Heart left ventricle (tissue), 16 donors: ENCODE results near the gene RPS15. TPM values are rescaled to one million over a fixed set of nuclear protein-coding genes. Genes with fewer than 3 reads are reported as not detected.
A peak's percentile ranks its signal among the peaks of the same experiment; 100 is the strongest.

Experiments
- ATAC-seq, 4 donors: fragments of 200-7000 bp; cut with Tn5 transposase; one replicate each; pipeline ENCODE4 v1.9.1; 2020 to 2022; ENCODE audit warnings: moderate library complexity in 4 of 4, mild to moderate bottlenecking in 3 of 4, moderate number of reproducible peaks in 1 of 4
- DNase-seq, 5 donors: peaks; one replicate each; pipeline ENCODE4 v3.0.0-alpha.2; 2020
- H3K27ac ChIP-seq, 12 donors: fragments of 200-600 bp; sonication (generic) in 4 of 12; one replicate each; pipeline versions ENCODE4 v1.5.0 to v1.8.0; 2016 to 2022; ENCODE audit warnings: mild to moderate bottlenecking in 2 of 12
- H3K27me3 ChIP-seq, 9 donors: fragments of 200-600 bp; sonication (generic) in 2 of 9; one replicate each; pipeline versions ENCODE4 v1.5.1 to v1.8.0; 2016 to 2022; ENCODE audit warnings: mild to moderate bottlenecking in 3 of 9
- H3K36me3 ChIP-seq, 9 donors: fragments of 200-600 bp; sonication (generic) in 2 of 9; one replicate each; pipeline versions ENCODE4 v1.5.0 to v1.8.0; 2018 to 2022; ENCODE audit warnings: mild to moderate bottlenecking in 2 of 9
- H3K4me1 ChIP-seq, 12 donors: fragments of 200-600 bp; sonication (generic) in 4 of 12; one replicate each; pipeline versions ENCODE4 v1.5.0 to v1.8.0; 2016 to 2022; ENCODE audit warnings: mild to moderate bottlenecking in 3 of 12
- H3K4me3 ChIP-seq, 12 donors: fragments of 200-600 bp; sonication (generic) in 4 of 12; one replicate each; pipeline versions ENCODE4 v1.5.0 to v1.8.0; 2017 to 2022; ENCODE audit warnings: mild to moderate bottlenecking in 9 of 12, moderate library complexity in 4 of 12
- H3K9me3 ChIP-seq, 12 donors: fragments of 200-600 bp; sonication (generic) in 4 of 12; one replicate each; pipeline versions ENCODE4 v1.5.0 to v1.8.0; 2016 to 2022; ENCODE audit warnings: mild to moderate bottlenecking in 1 of 12
- POLR2A ChIP-seq, 2 donors: fragments of 450-650 bp; IDR thresholded peaks; one replicate each; pipeline ENCODE4 v1.6.1; 2017; ENCODE audit warnings: antibody characterized with exemption in 2 of 2, mild to moderate bottlenecking in 2 of 2, moderate library complexity in 2 of 2
- WGBS, 4 donors: extraction: QIAGEN DNeasy Blood & Tissue Kit in 2 of 4; methylation state at CpG; one replicate each; pipeline versions ENCODE4 v1.1.5 to v1.1.7; 2013 to 2018; 5-methylcytosine and 5-hydroxymethylcytosine counted together
- intact Hi-C, 10 donors: fragments of 100-400 bp; cut with DNase I; formaldehyde crosslinking; loops; one replicate each; pipeline versions ENCODE4 v1.11.1 to v1.14.2; 2022
- polyA plus RNA-seq, 2 donors: library from polyadenylated mRNA; stranded (reverse); fragments of 200-250 nt; gene quantifications; one replicate each; pipeline ENCODE4 v1.2.3, GENCODE V29; 2013
- total RNA-seq, 9 donors: library from RNA; depleted of rRNA in 2 of 9; stranded (reverse); fragments of >200 nt in 2 of 9; fragmentation: NEBNext Ultra II Directional in 3 of 9; extraction: Animal tissue kit (Norgen Biotek cat#: 25700) in 3 of 9; gene quantifications; one replicate each; pipeline versions ENCODE4 v1.1.0 to v1.2.4, GENCODE V29; 2016 to 2023
- TF ChIP-seq, protein P1 (sequence below), 12 donors: fragments of 200-600 bp; sonication (generic) in 4 of 12; IDR thresholded peaks; one replicate each; pipeline versions ENCODE4 v1.5.0 to v1.8.0; 2018 to 2022; ENCODE audit warnings: antibody characterized with exemption in 12 of 12, mild to moderate bottlenecking in 5 of 12
- donor health status: ischemic (EF 13 %, LVEDD 7.1; RV severe dilation, severe dysfunction).
- donor health status: healthy with polysubstance abuse.
- donor health status: DM: no; HTN: yes; CAD: no.
- donor health status: DM: no; HTN: no; CAD: no.
- donor health status: ischemic (EF 25% LVEDD 6.9; RV normal size, moderate dysfunction).
- donor health status: ischemic (EF 25% LVEDD 5.7; RV mildly dilated, moderate dysfunction).
- donor health status: healthy.
- donor health status: DM: yes; HTN: yes; CAD: no.
- donor health status: ischemic (EF 35%, LVEDD 5.7; RV mildly dilated, moderate dysfunction).
- donor health status: nonischemic (EF 11% LVEDD 7.7; RV severe dilation, severe dysfunction).
- donor health status: DM: yes; HTN: yes; CAD: no.
- donor health status: PGD.
- donor health status: ischemic (EF 29% LVEDD 5.4; RV normal size, mild dysfunction).
- donor health status: nonischemic (EF 23%, LVEDD 6.1; RV moderate dilation, normal function).

Gene RPS15
- total and polyA plus RNA-seq, 11 donors, result 468 to 2,683 (median 679) TPM

DNA sequence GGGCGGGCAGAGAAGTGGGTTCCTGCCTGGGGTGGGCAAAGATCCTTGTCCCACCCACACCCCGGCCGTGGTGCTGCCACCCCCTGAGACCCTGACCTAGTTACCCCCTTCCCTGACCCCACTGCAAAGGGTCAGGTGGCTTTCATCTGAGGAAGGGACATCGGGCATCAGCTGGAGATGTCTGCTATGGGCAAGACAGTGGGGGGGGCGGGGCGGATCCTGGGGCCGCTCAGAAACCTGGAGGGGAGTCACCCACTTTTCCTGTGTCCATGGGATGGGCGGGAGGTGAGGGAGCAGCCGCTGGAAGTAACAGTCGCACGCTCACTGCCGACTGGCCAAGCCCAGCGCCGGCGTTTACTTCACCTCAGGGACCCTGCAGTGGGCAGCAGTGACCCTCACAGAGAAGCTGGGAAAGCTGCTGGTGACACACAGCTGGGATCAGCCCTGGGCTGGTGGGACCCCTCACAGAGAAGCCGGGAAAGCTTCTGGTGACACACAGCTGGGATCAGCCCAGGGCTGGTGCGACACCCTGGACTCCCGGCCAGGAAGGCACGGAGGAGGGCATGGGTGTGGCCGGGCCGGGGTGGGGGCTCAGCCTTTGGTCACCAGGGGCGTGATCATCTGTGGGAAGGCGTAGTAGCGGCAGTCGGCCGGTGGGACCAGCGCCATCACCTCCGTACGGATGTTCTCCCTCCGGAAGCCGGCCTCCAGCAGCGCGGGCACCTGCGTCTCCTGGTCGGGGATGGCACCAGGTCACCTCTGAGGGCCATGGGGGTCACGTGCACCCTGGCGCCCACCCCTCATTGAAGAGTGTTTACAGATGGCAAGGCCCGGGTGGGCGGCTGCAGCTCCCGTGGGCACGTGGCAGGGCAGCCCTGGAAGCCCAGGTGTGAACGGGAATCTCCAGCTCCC, 41.2 kb upstream of the RPS15 start:
- peak overlapping the region in 1 of 12 donors; percentile 7 for H3K4me3 ChIP-seq
- 53 to 70% (median 65%) methylated on average over 15 to 42 of the region's 42 CpGs for WGBS, 4 donors
- H3K36me3 ChIP-seq, result peaks cover 0 to 35% (median 23%) of the 10 kb centered on the region in 9 donors
- TF ChIP-seq, protein P1, sequence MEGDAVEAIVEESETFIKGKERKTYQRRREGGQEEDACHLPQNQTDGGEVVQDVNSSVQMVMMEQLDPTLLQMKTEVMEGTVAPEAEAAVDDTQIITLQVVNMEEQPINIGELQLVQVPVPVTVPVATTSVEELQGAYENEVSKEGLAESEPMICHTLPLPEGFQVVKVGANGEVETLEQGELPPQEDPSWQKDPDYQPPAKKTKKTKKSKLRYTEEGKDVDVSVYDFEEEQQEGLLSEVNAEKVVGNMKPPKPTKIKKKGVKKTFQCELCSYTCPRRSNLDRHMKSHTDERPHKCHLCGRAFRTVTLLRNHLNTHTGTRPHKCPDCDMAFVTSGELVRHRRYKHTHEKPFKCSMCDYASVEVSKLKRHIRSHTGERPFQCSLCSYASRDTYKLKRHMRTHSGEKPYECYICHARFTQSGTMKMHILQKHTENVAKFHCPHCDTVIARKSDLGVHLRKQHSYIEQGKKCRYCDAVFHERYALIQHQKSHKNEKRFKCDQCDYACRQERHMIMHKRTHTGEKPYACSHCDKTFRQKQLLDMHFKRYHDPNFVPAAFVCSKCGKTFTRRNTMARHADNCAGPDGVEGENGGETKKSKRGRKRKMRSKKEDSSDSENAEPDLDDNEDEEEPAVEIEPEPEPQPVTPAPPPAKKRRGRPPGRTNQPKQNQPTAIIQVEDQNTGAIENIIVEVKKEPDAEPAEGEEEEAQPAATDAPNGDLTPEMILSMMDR (IDR thresholded peaks at IDR 0.05), result no peak
- TF ChIP-seq POLR2A (IDR thresholded peaks at IDR 0.05), result no peak
- peaks cover 0 to 13% (median 0%) of the 10 kb centered on the region in 9 donors for H3K27me3 ChIP-seq
- intact Hi-C loops, result loop anchor here in 1 of 10 donors (10.0 kb wide), 1 partner anchor 122 kb away; the partner anchor contains the start of gene FAM174C
- peaks cover 12 to 51% (median 31%) of the 10 kb centered on the region in 12 donors for H3K4me1 ChIP-seq
- DNase-seq (no peak), ATAC-seq (no peak)
- no peaks in the 10 kb centered on the region for H3K9me3 ChIP-seq
- H3K27ac ChIP-seq, result peak overlapping the region in 2 of 12 donors; percentile 14 to 27

DNA sequence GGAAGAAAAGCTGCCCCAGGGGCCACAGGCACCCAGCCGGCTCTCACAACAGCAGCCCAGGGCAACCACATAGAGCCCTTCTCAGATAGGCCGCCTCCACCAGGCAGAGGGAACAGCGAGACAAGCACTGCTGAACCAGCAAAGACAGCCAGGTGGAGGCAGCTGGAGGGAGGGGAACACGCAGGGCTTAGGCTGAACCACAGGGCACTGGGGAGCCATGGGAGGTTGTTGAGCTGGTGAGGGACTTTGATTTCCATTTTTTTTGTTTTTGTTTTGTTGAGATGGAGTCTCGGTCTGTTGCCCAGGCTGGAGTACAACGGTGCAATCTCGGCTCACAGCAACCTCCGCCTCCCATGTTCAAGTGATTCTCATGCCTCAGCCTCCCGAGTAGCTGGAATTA, 40.4 kb upstream of the RPS15 start:
- WGBS, 4 donors, result 90 to 94% (median 92%) methylated on average over 7 to 9 of the region's 9 CpGs
- peaks cover 0 to 19% (median 0%) of the 10 kb centered on the region in 9 donors for H3K27me3 ChIP-seq
- no peak for DNase-seq
- H3K36me3 ChIP-seq, result peaks cover 0 to 27% (median 14%) of the 10 kb centered on the region in 9 donors
- no peak for ATAC-seq
- no peaks in the 10 kb centered on the region for H3K9me3 ChIP-seq
- peaks cover 12 to 51% (median 32%) of the 10 kb centered on the region in 12 donors for H3K4me1 ChIP-seq
- intact Hi-C loops, result loop anchor here in 1 of 10 donors (10.0 kb wide), 1 partner anchor 123 kb away; the partner anchor contains the start of gene FAM174C
- no peak overlapping the region for H3K4me3 ChIP-seq
- TF ChIP-seq, protein P1 (IDR thresholded peaks at IDR 0.05), result no peak
- no peak for TF ChIP-seq POLR2A (IDR thresholded peaks at IDR 0.05)
- no peak overlapping the region for H3K27ac ChIP-seq

- H3K27ac ChIP-seq, result no peak overlapping the region
- intact Hi-C loops, result loop anchor here in 1 of 10 donors (10.0 kb wide), 1 partner anchor 124 kb away; the partner anchor contains the start of gene FAM174C
- H3K27me3 ChIP-seq, result peaks cover 0 to 25% (median 0%) of the 10 kb centered on the region in 9 donors
- no peak overlapping the region for H3K4me3 ChIP-seq
- no peak for ATAC-seq
- 89 to 97% (median 93%) methylated on average over 15 to 19 of the region's 19 CpGs for WGBS, 4 donors
- no peak for DNase-seq
- TF ChIP-seq, protein P1 (IDR thresholded peaks at IDR 0.05), result no peak
- no peak for TF ChIP-seq POLR2A (IDR thresholded peaks at IDR 0.05)
- H3K4me1 ChIP-seq, result peaks cover 12 to 51% (median 32%) of the 10 kb centered on the region in 12 donors
- H3K9me3 ChIP-seq, result no peaks in the 10 kb centered on the region
- peaks cover 0 to 14% (median 2%) of the 10 kb centered on the region in 9 donors for H3K36me3 ChIP-seq
Observed at GRCh38 chr19:1399079-1399478, 39.1 kb upstream of the RPS15 start.

DNA sequence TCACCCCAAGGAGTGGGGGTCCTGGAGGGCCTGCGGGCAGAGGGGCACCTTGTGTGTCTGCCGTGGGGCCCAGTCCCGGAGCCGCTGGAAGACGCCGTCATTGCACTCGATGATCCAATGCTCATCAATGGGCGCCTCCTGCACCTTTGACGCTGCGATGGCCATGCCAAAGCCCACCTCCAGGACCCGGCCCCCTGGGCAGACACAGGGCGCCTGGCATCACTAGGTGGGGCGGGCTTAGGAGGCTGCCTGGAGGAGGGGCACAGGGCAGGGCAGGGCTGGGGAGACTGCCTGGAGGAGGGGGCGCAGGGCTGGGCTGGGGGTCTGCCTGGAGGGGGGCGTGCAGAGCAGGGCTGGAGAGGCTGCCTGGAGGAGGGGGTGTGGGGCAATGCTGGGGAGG, 38.5 kb upstream of the RPS15 start:
- Histone ChIP-seq H3K27me3 (peaks cover 0 to 25% (median 0%) of the 10 kb centered on the region in 9 donors), H3K4me3 (no peak overlapping the region), H3K9me3 (no peaks in the 10 kb centered on the region), H3K4me1 (peaks cover 12 to 48% (median 32%) of the 10 kb centered on the region in 12 donors), H3K27ac (no peak overlapping the region), H3K36me3 (peaks cover 0 to 9% (median 0%) of the 10 kb centered on the region in 9 donors)
- 92 to 96% (median 94%) methylated on average over 3 to 15 of the region's 15 CpGs for WGBS, 4 donors
- intact Hi-C loops, result loop anchor here in 6 of 10 donors (5.0 to 10.0 kb wide), 4 partner anchors 82 to 125 kb away; partner anchors contain the start of gene FAM174C (in 4 of the 6)
- TF ChIP-seq POLR2A (IDR thresholded peaks at IDR 0.05), result no peak
- TF ChIP-seq, protein P1 (IDR thresholded peaks at IDR 0.05), result no peak
- DNase-seq (peak in 1 of 5 donors; percentile 24), ATAC-seq (no peak)
